OCI-LY1 (cell line): ENCODE measurements around the gene E2F3.

Source experiments
- EZH2 ChIP-seq: fragments of 200-600 bp; sonication (generic), shearing (Covaris generic); IDR thresholded peaks from 2 replicates; pipeline ENCODE4 v1.8.0; 2017; ENCODE audit warnings: borderline replicate concordance, mixed run types, mild to moderate bottlenecking, antibody characterized with exemption, low read length, moderate library complexity, mixed read lengths
- TF ChIP-seq, protein P1 (sequence below): fragments of 200-600 bp; sonication (generic), shearing (Covaris generic); IDR thresholded peaks from 2 replicates; pipeline ENCODE4 v1.5.1; 2017; ENCODE audit warnings: mild to moderate bottlenecking, antibody characterized with exemption, low read length, moderate library complexity, mixed read lengths

DNA sequence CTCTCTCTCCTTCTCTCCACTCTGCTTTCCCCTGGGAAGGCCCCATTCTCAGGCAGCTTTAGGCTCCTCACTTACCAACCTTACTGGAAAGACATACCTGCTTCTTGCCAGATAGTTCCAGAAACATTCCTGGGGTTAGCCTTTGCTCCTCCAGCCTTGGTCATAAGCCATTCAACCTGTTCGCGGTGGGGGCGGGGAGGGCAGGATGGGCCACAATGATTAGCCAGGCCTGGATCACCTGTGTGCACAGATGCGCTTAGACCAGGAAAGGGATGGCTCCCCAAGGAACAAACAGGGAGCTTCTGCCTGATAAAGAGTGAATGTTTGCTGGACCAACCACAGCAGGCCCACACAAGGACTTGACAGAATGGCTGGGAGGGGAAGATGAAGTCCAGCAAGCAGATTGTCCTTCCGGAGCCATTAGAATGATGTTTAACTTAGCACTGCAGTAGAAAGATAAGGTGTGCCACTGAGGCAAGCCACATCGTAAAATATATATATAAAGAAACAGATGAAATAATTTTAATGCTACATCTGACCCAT is 74.9 kb downstream of the E2F3 start:
- TF ChIP-seq, protein P1, sequence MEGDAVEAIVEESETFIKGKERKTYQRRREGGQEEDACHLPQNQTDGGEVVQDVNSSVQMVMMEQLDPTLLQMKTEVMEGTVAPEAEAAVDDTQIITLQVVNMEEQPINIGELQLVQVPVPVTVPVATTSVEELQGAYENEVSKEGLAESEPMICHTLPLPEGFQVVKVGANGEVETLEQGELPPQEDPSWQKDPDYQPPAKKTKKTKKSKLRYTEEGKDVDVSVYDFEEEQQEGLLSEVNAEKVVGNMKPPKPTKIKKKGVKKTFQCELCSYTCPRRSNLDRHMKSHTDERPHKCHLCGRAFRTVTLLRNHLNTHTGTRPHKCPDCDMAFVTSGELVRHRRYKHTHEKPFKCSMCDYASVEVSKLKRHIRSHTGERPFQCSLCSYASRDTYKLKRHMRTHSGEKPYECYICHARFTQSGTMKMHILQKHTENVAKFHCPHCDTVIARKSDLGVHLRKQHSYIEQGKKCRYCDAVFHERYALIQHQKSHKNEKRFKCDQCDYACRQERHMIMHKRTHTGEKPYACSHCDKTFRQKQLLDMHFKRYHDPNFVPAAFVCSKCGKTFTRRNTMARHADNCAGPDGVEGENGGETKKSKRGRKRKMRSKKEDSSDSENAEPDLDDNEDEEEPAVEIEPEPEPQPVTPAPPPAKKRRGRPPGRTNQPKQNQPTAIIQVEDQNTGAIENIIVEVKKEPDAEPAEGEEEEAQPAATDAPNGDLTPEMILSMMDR: no peak
- TF ChIP-seq EZH2: no peak
